Duodenal mucosa (tissue), 2 donors: ENCODE measurements around the gene GMDS.
"Not testable (repeated sequence)": the region's sequence is repeated elsewhere in the genome, so short reads cannot be mapped to it uniquely, and the experiment has no call there.

Experiments used
- H3K27ac ChIP-seq: one replicate; pipeline ENCODE4 v1.7.0; 2013; ENCODE audit warnings: low read depth, low read length
- H3K27me3 ChIP-seq, 2 donors: one replicate each; pipeline ENCODE4 v1.7.0; 2013; ENCODE audit warnings: low read length in 2 of 2, control low read depth in 1 of 2; ENCODE audit not compliant: insufficient read depth in 2 of 2, control insufficient read depth in 1 of 2
- H3K36me3 ChIP-seq, 2 donors: one replicate each; pipeline ENCODE4 v1.7.0; 2013; ENCODE audit warnings: low read length in 2 of 2, control low read depth in 1 of 2; ENCODE audit not compliant: insufficient read depth in 2 of 2, control insufficient read depth in 1 of 2
- H3K4me1 ChIP-seq, 2 donors: one replicate each; pipeline ENCODE4 v1.7.0; 2013; ENCODE audit warnings: low read length in 2 of 2, control low read depth in 1 of 2; ENCODE audit not compliant: insufficient read depth in 2 of 2, control insufficient read depth in 1 of 2
- H3K4me3 ChIP-seq, 2 donors: one replicate each; pipeline ENCODE4 v1.7.0; 2013; ENCODE audit warnings: low read length in 2 of 2, low read depth in 1 of 2
- H3K9ac ChIP-seq, 2 donors: one replicate each; pipeline ENCODE4 v1.7.0; 2013; ENCODE audit warnings: low read length in 2 of 2, low read depth in 1 of 2
- H3K9me3 ChIP-seq, 2 donors: one replicate each; pipeline ENCODE4 v1.7.0; 2013; ENCODE audit warnings: low read length in 2 of 2, control low read depth in 1 of 2; ENCODE audit not compliant: control insufficient read depth in 1 of 2

The GMDS gene

GRCh38 chr6:1848752-1849151 lies 396.7 kb downstream of the GMDS start:
- Histone ChIP-seq H3K9me3 (peaks cover 0 to 3% of the 10 kb centered on the region in 2 donors), H3K36me3 (peaks cover 2 to 6% of the 10 kb centered on the region in 2 donors), H3K27ac (no peak overlapping the region), H3K9ac (no peak overlapping the region), H3K27me3 (no peaks in the 10 kb centered on the region), H3K4me3 (no peak overlapping the region), H3K4me1 (peaks cover 9 to 18% of the 10 kb centered on the region in 2 donors)

- Histone ChIP-seq H3K36me3 (peaks cover 4 to 9% of the 10 kb centered on the region in 2 donors), H3K9ac (no peak overlapping the region), H3K27ac (no peak overlapping the region), H3K4me1 (peaks cover 9 to 18% of the 10 kb centered on the region in 2 donors), H3K4me3 (no peak overlapping the region), H3K27me3 (no peaks in the 10 kb centered on the region), H3K9me3 (peaks cover 0 to 3% of the 10 kb centered on the region in 2 donors)
Observed at GRCh38 chr6:1846611-1847010, 398.8 kb downstream of the GMDS start.

GRCh38 chr6:1845543-1845942 lies 399.9 kb downstream of the GMDS start:
- H3K9ac ChIP-seq, H3K4me3 ChIP-seq, H3K27me3 ChIP-seq, H3K36me3 ChIP-seq, H3K27ac ChIP-seq, H3K9me3 ChIP-seq: not testable (repeated sequence)
- peaks cover 5 to 11% of the 10 kb centered on the region in 2 donors for H3K4me1 ChIP-seq

- Histone ChIP-seq H3K9me3 (peaks cover 0 to 3% of the 10 kb centered on the region in 2 donors), H3K36me3 (peaks cover 9 to 10% of the 10 kb centered on the region in 2 donors), H3K9ac (no peak overlapping the region), H3K4me1 (peaks cover 0 to 5% of the 10 kb centered on the region in 2 donors), H3K4me3 (no peak overlapping the region), H3K27ac (no peak overlapping the region), H3K27me3 (no peaks in the 10 kb centered on the region)
Observed at GRCh38 chr6:1842334-1842733, 403.1 kb downstream of the GMDS start.

- H3K4me1 ChIP-seq, result peaks cover 0 to 5% of the 10 kb centered on the region in 2 donors
- no peak overlapping the region for H3K9ac ChIP-seq
- no peak overlapping the region for H3K4me3 ChIP-seq
- H3K36me3 ChIP-seq, result peaks cover 5 to 10% of the 10 kb centered on the region in 2 donors
- H3K27ac ChIP-seq, result no peak overlapping the region
- peaks cover 0 to 3% of the 10 kb centered on the region in 2 donors for H3K9me3 ChIP-seq
- no peaks in the 10 kb centered on the region for H3K27me3 ChIP-seq
Observed at GRCh38 chr6:1841136-1841535, 404.3 kb downstream of the GMDS start.

- H3K4me3 ChIP-seq, result no peak overlapping the region
- no peak overlapping the region for H3K9ac ChIP-seq
- H3K4me1 ChIP-seq, result peaks cover 0 to 5% of the 10 kb centered on the region in 2 donors
- peaks cover 5 to 10% of the 10 kb centered on the region in 2 donors for H3K36me3 ChIP-seq
- H3K27ac ChIP-seq, result no peak overlapping the region
- H3K9me3 ChIP-seq, result peaks cover 0 to under 1% of the 10 kb centered on the region in 2 donors
- H3K27me3 ChIP-seq, result no peaks in the 10 kb centered on the region
Observed at GRCh38 chr6:1840491-1841121, 404.8 kb downstream of the GMDS start.

GRCh38 chr6:1839361-1839760 lies 406.0 kb downstream of the GMDS start:
- Histone ChIP-seq H3K27ac (no peak overlapping the region), H3K4me1 (peaks cover 0 to 5% of the 10 kb centered on the region in 2 donors)

GRCh38 chr6:1838604-1839213 lies 406.7 kb downstream of the GMDS start:
- H3K27ac ChIP-seq, result no peak overlapping the region

More at GRCh38 chr6:1839361-1839760, 406.0 kb downstream of the GMDS start:
- Histone ChIP-seq H3K36me3 (peaks cover 5 to 10% of the 10 kb centered on the region in 2 donors), H3K9ac (no peak overlapping the region), H3K4me3 (no peak overlapping the region), H3K9me3 (no peaks in the 10 kb centered on the region), H3K27me3 (no peaks in the 10 kb centered on the region)

GRCh38 chr6:1837826-1838225 lies 407.6 kb downstream of the GMDS start:
- H3K4me1 ChIP-seq, result peaks cover under 1 to 12% of the 10 kb centered on the region in 2 donors
- H3K27me3 ChIP-seq, result no peaks in the 10 kb centered on the region
- peaks cover 0 to 6% of the 10 kb centered on the region in 2 donors for H3K36me3 ChIP-seq
- H3K4me3 ChIP-seq, result no peak overlapping the region
- no peaks in the 10 kb centered on the region for H3K9me3 ChIP-seq
- H3K9ac ChIP-seq, result no peak overlapping the region
- H3K27ac ChIP-seq, result no peak overlapping the region

More at GRCh38 chr6:1838604-1839213, 406.7 kb downstream of the GMDS start:
- Histone ChIP-seq H3K9ac (no peak overlapping the region), H3K36me3 (peaks cover 2 to 8% of the 10 kb centered on the region in 2 donors), H3K4me3 (no peak overlapping the region), H3K4me1 (peaks cover 0 to 5% of the 10 kb centered on the region in 2 donors), H3K27me3 (no peaks in the 10 kb centered on the region), H3K9me3 (no peaks in the 10 kb centered on the region)

GRCh38 chr6:1836690-1837089 lies 408.7 kb downstream of the GMDS start:
- Histone ChIP-seq H3K27ac (no peak overlapping the region), H3K9ac (no peak overlapping the region), H3K27me3 (no peaks in the 10 kb centered on the region), H3K4me1 (peaks cover 5 to 18% of the 10 kb centered on the region in 2 donors), H3K36me3 (peaks cover 0 to 6% of the 10 kb centered on the region in 2 donors), H3K4me3 (no peak overlapping the region), H3K9me3 (no peaks in the 10 kb centered on the region)
